Femur (tissue), 1 donor: ENCODE data around the gene KCNS3.

ENCODE experiments used
- DNase-seq: peaks from one replicate; pipeline ENCODE4 v3.0.0-alpha.2; 2017

Gene KCNS3

GRCh38 chr2:17879137-17879912 lies 858 bp downstream of the KCNS3 start:
- peak; percentile 68 for DNase-seq

GRCh38 chr2:17879913-17880274 lies 1.4 kb downstream of the KCNS3 start:
- no peak for DNase-seq

DNA sequence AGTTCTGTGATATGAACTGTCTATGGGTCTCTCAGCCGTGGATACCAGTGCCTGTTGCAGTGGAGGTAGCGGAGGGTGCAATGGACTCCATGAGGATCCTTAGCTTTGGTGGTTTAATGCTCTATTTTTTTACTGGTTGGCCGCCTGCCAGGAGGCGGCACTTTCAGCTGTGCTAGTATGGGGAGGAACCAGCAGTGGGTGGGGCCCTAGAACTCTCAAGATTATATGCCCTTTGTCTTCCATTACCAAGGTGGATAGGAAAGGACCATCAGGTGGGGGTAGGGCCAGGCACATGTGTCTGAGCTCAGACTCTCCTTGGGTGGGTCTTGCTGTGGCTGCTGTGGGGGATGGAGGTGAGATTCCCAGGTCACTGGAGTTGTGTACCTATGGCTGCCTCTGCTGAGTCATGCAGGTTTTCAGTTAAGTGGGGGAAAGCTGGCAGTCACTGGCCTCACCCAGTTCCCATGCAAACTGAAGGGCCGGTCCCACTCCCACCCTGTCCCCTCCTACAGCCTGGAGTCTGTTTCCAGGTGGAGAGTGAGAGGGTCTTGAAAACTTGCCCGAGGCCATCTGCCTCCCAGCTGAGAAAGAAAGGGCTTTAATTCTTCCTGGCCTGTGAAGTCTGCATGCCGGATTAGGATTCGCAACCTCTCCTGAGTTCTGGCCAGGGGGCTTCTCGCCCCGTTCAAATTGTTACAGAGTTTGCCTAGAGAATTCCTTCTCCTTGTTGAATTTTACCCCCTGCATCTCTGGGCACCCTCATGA lies 14.5 kb downstream of the KCNS3 start:
- DNase-seq: no peak

GRCh38 chr2:17894005-17894404 lies 15.5 kb downstream of the KCNS3 start:
- no peak for DNase-seq

- DNase-seq: peak; percentile 35
Measured at GRCh38 chr2:17894556-17894955, 16.1 kb downstream of the KCNS3 start.

- DNase-seq: no peak
Measured at GRCh38 chr2:17899871-17900270, 21.4 kb downstream of the KCNS3 start.

DNA sequence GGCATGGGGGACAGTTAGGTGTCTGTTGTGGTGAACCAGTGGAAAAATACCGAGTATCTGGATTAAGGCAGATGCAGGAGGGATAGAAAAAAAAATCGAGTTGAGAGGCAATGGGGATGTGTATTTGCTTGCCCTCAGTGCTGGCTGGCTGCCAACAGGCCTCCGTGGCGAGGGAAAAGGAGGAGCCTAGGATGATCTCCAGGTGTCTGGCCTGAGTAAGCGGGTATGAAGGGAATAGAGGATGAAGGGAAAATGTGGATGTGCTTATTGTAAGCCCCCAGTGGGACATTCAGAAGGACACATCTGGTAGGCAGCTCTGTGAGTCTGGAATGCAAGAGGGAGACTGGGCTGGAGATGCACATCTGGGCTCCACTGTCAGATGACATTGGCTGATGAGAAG lies 22.8 kb downstream of the KCNS3 start:
- peak; percentile 39 for DNase-seq

DNA sequence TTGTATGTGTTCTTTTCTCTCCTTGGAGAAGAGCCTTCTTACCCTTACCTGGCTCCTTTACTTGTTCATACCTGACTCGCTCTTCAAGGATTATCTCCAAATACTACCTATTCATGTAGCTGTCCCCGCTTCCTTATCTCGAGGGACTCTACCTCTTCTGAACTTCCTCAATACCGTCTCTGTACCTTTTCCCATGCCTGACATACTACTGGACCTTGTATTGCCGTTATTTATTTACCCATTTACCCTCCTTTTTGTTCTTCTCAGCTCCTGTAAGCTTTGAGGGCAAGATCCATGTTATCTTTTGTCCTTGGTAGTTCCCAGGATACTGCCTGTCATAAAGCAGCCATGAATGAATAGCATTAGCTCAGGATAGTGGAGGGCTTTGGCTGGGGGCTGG lies 32.5 kb downstream of the KCNS3 start:
- DNase-seq: no peak

- DNase-seq: no peak
Measured at GRCh38 chr2:17911491-17912260, 33.2 kb downstream of the KCNS3 start.

GRCh38 chr2:17912266-17912691 lies 33.8 kb downstream of the KCNS3 start:
- DNase-seq: peak; percentile 32

DNA sequence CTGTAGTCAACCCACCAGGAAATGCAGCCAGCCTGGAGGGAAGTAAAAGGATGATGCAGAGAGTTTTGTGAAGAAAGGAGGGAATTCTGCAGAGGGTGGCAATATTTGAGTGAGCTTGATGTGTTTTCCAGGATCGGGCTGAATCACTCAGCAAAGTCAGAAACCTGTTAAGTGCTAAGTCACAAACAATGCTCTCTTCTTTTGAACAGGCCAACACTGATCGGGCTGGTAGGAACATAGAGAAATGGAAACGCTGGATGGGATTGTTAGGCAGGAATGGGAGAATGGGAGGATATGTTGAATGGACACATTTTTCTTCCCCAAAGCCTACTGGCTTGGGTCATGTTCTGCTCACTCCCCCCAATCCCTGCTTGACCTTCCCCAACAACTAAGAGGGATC lies 36.6 kb downstream of the KCNS3 start:
- no peak for DNase-seq

- no peak for DNase-seq
Measured at GRCh38 chr2:17915811-17916518, 37.5 kb downstream of the KCNS3 start.

- DNase-seq: no peak
Measured at GRCh38 chr2:17916584-17916983, 38.1 kb downstream of the KCNS3 start.

DNA sequence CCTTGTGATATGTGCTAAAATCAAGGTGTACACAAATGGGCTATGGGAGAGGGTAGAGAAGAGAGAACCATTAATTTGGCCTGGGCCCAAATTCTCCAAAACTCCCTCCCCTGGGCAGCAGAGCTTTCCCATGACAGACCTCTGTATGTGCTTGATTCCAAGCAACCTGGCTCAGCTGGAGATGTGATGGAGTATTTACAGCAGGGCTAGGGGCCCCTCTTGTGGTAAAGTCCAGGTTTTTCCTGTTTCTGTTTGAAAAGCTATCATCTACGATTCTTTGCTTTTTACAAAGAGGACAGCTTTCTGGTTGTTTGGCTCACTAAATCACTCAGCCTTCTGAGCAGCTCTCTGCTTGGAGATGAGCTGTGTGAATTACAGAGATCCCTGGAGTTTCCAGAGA lies 40.3 kb downstream of the KCNS3 start:
- DNase-seq: peak; percentile 33

DNA sequence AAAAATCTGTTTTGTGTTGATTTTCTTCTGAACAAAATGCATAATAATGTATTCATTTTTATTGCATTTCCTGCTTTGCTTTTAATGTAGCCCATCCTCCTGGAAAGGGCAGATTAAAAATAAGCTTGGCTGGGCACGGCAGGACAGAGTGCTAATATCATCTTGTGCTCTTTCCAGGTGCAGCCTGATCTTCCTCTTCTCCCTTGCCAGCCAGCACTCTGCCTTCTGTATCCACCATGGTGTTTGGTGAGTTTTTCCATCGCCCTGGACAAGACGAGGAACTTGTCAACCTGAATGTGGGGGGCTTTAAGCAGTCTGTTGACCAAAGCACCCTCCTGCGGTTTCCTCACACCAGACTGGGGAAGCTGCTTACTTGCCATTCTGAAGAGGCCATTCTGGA lies 52.3 kb downstream of the KCNS3 start:
- no peak for DNase-seq

DNA sequence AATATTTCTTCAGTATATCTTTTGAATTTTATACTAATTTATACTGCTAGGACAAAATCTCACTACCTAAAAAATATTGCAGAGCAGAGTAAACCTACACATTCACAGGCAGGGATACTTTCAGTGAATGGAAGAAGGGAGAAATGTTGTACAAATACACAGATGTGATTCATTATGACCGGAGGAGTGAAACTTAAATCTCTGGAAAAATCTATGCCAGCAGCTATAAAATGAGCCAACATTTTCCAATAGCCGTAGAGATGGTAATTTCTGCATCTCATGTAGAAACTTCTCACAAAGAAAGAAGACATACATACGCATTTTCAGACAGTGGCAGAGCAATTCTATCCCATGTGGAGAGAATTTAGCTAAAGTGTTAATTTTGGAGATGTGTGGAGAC lies 54.8 kb downstream of the KCNS3 start:
- no peak for DNase-seq

GRCh38 chr2:17934721-17935120 lies 56.3 kb downstream of the KCNS3 start:
- peak; percentile 39 for DNase-seq

DNA sequence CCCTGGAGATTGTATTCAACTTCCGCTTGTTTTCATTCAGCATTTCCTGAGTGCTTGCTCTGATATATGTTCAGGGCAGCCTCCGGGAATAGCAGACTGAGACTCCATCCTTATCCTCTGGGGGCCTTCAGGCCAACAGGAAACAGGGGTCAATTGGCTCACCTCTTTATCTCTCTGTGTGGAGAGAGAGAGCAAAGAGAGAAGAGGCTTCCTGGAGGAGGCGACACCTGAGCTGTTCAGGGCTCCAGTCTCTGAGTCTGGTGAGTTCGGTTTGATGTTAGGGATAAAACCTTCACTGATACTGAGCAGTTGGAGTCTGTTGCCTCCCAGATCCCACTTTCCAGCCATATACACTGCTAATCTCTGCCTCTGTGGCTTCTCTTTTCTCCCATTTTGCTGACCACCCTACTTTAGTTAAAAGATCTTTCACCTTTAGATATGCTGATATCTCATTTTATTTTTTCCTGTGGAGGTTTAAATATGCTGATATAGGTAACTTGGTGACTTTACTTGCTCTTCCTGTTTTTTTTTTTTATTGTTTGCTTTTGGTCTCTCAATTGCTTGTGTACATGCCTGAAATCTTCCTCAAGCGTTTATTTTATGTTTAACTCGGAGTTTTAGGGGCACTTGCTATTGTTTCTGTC lies 56.9 kb downstream of the KCNS3 start:
- no peak for DNase-seq

DNA sequence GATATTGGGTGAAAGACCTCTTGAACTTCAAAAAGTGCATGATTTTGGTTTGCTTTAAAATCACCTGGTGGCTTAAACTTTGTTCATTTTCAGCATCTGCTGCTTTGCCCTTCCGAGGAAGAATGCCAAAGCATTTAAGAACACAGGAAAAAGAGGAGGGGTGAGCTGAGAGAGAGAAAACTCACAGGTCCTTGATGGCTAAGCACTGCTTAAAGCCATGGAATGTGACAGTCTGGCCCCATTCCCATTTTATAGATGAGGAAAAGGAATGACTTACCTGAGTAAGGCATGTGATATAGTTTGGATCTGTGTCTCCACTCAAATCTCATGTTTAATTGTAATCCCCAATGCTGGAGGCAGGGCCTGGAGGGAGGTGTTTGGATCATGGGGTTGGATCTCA lies 58.1 kb downstream of the KCNS3 start:
- DNase-seq: no peak

GRCh38 chr2:17940091-17940630 lies 61.7 kb downstream of the KCNS3 start:
- DNase-seq: peak; percentile 21

- no peak for DNase-seq
Measured at GRCh38 chr2:17943444-17943843, 65.0 kb downstream of the KCNS3 start.

DNA sequence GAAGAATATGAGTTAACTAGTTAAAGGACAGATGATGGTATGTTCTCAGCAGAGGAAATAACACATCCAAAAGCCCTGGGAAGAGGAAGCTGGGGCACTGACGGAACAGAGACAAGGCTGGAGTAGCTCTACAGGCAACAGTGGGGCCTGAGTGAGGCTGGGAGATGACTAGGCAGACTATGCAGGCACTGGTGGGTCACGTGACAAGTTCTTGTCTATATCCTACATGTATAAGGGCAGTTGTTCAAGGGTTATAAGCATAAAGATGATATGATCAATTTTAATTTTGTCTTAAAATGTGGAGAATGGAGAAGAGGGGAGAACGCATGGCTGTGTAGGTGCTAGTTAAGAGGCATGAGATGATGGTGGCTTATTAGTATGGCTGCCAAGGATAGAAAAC lies 68.6 kb downstream of the KCNS3 start:
- DNase-seq: no peak
